Measurements from ENCODE around the gene CALML5.
"Not testable (repeated sequence)": the region's sequence is repeated elsewhere in the genome, so short reads cannot be mapped to it uniquely, and the experiment has no call there.

CALML5 gene

DNA sequence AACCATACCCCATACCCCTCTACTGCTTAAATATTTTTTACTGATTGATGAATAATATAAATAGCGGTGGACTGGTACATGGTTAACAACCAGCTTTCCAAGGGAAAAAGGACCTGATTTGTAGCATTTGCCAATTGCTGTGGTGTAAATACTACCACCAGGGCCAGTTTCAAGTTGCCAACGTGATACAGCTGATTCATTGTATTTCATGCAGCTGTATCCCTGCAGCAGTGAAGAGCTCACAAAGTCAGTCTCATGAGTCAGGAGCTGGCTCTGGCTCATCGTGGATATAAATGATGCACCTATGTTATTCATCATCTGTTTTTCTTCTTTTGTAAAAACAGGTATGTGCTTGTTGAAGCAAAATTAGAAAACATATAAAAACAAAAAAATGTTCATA, 15.2 kb downstream of the CALML5 start:
- no peak for DNase-seq (ENCODE audit: low read depth in 2 of 3, low spot score in 2 of 3)

DNA sequence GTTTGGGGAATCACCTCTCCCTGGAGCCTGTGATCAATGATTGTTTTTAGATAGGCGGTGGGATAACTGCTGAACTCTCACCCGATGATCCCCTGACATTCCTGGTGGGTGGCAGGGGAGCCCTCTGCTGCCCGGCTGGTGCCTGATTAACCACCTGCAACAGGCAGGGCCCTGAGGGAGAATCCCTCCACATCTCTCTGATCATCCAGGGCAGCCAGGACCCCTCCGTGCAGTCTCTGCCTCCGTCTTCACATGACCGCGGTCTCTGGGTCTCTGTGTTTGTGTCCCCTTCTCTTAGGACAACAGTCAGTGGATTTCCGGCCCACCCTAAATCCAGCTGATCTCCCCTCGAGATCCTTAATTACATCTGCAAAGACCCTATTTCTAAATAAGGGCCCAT, 17.4 kb downstream of the CALML5 start:
- no peak for DNase-seq (ENCODE audit: low read depth in 2 of 3, low spot score in 2 of 3)

DNA sequence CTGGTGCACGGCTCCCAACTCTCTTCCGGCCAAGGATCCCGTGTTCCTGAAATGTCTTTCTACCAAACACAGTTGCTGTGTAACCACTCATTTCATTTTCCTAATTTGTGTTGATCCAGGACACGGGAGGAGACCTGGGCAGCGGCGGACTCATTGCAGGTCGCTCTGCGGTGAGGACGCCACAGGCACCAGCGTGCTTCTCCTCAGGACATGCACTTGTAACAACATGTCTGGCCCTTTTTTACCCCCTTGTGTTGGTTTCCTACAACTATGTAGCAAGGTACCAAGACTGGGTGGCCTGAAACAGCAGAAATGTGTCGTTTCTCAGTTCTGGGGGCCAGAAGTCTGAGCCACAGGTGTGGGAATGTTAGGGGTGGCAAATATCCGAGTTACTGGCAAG, 18.2 kb downstream of the CALML5 start:
- DNase-seq (ENCODE audit: low read depth in 2 of 3, low spot score in 2 of 3) = no peak

DNA sequence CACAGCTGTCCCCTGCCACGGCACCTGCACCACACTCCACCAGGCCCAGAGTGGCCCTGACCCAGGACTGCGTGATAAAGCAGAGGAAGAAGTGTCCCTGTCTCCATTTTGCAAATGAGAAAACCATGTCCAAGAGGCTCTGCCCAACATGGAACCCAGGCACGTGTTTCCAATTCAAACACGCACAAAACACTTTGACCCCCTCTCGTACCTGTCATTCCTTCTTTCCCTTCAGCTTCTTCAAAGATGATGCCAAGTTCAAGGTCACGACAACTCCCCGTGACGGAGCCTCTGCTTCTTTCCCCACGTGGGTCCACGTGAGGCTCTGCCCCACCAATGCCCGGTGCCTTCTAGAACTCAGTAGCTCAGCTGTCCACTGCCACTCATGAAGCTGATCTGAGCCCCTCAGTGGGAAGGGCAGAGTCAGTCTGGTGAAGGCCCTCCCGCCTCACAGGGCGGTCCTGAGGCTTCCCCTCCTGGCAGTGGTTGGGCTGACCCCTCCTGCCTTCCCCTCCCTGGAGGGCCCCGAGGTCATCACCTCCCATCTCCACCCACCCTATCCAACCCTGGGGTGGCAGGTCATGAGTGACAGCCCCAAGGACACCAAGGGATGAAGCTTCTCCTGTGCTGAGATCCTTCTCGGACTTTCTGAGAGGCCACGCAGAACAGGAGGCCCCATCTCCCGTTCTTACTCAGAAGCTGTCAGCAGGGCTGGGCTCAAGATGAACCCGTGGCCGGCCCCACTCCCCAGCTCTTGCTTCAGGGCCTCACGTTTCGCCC, 19.0 kb downstream of the CALML5 start:
- DNase-seq (ENCODE audit: low read depth in 2 of 3, low spot score in 2 of 3) = no peak

DNA sequence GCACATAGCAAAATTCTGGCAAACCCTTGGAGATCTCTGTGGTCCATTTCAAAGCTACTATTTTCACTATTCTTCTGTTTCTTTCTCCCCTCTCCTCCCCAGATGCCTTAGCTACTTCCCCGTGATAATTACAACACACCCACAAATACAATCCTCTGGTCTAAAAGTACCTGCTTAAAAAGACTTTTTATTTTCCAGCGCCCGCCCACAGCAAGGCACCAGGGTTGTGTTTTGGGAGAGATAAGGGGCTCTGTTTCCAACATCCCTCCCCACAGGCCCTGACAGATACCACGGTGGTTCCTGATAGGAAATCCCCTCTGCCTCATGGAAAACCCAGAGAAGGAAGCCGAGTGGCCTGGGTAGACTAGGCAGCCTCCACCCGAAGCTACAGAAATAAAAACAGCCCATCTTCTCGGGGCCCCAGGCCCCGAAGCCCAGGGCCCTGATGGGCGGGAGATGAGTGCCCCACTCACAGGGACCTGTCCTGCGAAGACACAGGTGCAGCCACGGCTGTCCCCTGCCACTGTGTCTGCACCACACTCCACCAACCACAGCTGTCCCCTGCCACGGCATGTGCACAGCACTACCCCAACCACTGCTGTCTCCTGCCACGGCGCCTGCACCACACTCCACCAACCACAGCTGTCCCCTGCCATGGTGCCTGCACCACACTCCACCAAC, 19.7 kb downstream of the CALML5 start:
- no peak for DNase-seq (ENCODE audit: low read depth in 2 of 3, low spot score in 2 of 3)

DNA sequence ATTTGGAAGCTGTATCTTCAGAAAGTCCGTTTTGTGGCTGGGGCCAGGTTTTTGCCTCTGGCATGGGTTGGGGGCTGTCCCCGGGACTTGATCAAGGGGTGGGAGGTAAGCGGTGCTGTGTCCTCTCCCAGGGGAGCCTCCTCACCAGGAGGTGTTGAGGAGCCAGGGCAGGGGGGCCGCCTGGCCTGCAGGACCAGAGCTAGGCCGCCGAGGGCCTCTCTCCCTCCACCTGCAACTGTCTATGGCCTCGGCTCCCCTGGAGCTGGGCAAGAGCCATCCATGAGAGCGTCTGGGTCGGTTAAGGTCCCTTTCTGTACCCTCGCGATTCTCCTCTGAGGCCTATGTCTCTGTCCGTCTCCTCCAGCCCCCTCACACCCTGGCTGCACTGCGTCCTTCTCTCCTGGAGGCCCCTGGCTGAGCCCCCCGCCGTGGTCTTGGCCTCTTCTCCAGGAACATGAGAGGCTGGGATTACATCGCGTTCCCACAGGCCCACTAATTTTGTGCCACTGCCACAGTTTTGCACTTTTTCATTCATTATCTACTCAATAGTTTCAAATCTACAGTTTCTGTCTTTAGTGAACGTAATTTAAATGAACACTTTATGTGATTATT, 20.6 kb downstream of the CALML5 start:
- no peak for DNase-seq (ENCODE audit: low read depth in 2 of 3, low spot score in 2 of 3)

DNA sequence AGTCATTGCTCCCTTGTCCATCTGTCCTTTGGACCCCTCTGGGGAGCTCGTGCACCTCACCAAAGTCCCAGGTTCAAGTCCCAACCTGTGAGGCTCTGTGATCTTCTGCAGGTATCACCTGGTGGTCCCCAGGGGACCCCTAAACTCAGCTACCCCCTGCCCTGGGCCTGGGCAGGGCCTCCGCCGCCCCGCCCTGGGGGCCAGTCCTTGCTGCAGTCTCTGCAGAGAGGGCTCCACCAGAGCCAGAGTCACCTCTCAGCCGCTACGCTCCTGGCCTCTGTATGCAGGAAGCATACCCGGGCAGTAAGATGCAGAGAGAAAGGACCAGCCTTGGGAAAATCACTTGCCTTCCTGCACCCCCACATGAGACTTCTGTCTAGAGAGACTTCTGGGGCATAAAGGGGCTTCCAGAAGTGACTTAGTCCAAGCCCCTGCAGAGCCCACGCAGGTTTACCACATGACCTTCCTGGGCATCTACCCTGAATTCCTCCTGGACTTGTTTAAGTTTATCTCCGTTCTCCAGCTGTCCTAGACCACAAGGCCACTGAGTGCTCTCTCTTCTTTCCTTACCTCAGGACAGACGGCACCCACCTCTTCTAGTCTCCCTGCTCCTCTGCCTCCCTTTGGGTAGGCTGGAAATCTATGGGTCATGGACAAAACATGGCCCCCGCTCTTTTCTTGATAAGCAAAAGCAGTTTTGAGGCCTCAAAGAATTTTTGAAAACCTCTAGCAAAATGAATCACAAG, 21.2 kb downstream of the CALML5 start:
- no peak for DNase-seq (ENCODE audit: low read depth in 2 of 3, low spot score in 2 of 3)

DNA sequence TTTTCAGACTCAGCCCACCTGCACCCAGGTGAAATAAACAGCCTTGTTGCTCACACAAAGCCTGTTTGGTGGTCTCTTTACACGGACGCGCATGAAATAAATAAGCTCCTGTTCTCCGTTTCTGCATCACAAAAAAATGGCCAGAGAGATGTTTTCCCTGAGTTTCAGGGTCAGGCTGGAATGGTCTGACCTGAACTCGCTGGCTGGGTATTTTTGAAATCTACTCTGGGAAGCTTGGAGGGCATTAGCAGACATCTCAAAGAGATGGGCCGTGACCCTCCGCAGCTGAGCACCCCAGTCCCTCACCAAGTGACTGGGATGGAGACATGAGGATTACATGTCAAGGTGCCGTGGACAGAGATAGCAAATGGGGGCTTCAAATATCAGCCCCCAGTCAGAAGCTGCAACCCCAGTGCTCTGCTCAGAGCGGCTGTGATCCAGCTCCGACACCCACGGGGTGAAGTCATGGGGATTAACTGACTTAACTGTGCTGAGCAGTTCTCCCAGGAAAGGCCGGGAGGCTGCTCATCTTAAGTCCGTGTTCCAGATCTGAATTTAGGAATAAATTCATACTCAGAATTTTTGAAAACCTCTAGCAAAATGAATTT, 22.3 kb downstream of the CALML5 start:
- no peak for DNase-seq (ENCODE audit: low read depth in 2 of 3, low spot score in 2 of 3)

DNA sequence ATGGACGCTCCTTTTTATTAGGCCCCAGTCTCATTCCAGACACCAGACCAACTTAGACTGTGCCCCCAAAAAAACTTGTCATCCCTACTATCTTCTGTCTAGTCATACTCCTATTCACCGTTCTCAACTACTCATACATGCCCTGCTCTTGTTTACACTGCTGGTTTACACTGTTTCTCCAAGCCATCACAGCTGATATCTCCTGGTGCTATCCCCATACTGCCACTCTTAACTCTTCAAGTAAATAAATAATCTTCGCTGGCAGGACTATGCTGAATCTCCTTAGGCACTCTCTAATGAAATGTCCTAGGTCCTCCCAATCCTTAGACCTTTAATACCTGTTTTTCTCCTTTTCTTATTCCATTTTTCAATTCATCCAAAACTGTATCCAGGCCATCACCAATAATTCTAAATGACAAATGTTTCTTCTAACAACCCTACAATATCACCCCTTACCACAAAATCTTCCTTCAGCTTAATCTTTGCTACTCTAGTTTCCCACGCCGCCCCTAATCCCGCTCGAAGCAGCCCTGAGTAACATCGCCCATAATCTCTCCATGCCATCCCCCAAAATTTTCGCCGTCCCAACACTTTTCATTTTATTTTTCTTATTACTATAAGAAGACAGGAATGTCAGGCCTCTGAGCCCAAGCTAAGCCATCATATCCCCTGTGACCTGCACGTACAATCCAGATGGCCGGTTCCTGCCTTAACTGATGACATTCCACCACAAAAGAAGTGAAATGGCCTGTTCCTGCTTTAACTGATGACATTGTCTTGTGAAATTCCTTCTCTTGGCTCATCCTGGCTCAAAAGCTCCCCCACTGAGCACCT, 23.2 kb downstream of the CALML5 start:
- DNase-seq (ENCODE audit: low read depth in 2 of 3, low spot score in 2 of 3) = not testable (repeated sequence)

DNA sequence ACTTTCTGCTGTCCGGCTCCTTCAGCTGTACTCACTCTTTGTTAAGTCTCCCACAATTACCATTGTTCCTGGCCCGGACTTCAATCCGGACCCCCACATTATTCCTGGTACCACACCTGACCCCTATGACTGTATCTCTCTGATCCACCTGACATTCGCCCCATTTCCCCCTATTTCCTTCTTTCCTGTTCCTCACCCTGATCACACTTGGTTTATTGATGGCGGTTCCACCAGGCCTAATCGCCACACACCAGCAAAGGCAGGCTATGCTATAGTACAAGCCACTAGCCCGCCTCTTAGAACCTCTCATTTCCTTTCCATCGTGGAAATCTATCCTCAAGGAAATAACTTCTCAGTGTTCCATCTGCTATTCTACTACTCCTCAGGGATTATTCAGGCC, 24.3 kb downstream of the CALML5 start:
- not testable (repeated sequence) for DNase-seq (ENCODE audit: low read depth in 2 of 3, low spot score in 2 of 3)

DNA sequence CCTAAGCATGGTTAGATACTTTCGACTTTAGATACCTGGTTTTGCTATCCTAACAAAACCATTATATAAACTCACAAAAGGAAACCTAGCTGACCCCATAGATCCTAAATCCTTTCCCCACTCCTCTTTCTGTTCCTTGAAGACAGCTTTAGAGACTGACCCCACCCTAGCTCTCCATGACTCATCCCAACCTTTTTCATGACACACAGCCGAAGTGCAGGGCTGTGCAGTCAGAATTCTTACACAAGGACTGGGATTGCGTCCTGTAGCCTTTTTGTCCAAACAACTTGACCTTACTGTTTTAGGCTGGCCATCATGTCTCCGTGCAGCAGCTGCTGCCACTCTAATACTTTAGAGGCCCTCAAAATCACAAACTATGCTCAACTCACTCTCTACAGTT, 24.7 kb downstream of the CALML5 start:
- DNase-seq (ENCODE audit: low read depth in 2 of 3, low spot score in 2 of 3) = not testable (repeated sequence)

DNA sequence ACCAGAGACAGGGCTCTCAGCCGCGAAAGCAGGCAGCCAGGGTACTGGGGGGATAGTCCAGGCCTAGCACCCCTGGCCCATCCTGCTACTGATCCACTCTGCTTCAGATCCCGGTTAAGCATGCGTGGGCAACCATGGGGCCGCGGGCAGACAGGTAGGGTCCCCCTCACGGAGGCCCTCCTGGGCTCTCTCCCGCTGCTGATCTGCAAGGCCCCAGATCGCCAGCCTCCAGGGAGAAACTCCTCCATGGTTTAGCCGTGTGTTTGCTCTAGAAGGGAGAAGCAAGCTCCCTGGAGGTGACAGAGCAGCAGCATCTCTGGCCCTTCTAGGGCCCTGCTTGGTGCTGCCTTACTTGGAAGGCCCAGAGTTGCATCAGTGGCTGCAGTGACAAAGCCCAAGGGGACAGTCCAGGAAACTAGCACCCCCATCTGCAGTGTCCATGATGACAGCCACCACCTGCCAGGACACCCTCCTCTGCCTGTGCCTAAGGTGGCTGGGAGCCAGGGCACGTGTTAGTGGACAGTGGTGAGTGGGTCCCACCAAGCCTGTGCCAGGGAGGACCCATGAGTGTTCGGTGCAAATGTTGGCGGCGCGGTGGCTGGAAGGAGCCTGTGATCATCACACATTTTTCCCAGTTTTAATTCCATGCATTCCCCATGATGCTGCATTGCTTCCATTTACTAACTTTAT, 29.2 kb downstream of the CALML5 start:
- no peak for DNase-seq (ENCODE audit: low read depth in 2 of 3, low spot score in 2 of 3)

DNA sequence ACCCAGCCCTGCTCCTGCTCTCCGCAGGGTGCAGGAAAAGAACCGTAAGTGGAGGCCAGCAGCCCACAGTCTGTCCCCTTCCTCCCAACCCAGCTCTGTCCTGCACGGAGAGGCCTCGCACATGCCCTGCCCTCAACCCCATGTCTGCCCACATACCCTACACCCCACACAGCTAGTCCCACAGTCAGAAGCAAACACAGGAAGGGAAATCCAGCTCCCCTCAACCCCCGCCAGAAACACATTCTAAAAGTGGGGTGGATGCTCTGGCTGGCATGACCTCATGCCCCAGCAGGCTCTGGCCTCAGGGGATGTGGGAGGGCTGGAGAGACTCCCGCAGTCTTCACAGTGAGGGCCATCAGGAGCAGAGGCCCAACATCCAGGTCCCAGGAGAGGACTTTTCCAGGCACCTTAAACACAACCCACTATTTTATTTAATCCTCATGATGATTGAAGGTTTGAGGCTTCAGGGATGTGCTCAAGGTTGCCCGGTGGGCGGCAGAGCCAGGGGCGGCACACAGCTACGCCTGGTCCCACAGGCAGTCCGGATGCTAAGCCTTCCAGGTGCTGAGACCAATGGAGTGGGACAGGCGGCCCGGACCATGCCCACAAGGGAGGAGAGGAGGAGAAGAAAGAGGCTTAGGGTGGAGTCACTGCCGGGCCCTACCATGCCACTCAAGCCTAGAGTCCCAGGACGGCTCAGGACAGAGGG, 29.9 kb downstream of the CALML5 start:
- no peak for DNase-seq (ENCODE audit: low read depth in 2 of 3, low spot score in 2 of 3)

DNA sequence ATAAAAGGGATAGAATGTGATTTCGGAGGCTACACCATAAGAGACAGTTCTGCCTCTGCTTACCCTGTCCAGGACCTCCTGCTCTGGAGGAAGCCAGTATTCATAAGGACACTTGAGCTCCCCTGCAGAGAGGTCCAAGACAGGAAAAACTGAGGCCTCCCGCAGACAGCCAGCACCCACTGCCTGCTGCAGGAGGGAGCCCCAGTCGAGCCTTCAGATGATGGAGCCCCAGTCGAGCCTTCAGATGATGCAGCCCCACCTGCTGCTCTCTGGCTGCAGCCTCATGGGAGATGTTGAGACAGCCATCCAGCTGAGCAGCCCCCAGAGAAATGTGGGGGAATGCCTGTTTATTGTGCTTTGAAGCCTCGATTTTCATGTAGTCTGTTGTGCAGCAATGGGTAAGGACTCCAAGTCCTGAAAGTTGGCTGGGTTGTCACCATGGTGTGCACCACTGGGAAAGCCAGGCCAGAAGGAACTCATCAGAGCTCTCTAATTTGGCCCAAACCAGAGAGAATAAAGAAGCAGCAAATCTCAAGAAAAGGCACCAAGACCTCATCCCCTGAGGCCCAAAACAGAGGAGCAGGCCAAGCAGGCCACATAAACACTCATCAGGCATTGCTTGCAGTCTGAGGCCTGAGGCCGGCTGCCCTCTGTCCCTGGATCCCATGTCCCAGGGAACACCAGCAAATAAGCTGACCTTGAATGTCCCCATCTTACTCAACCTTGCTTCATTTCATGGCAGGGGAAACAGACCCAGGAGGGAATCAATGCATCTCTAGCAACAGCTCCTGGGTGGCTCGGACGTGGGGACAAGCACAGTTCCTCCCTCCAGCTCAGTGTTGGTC, 30.9 kb downstream of the CALML5 start:
- no peak for DNase-seq (ENCODE audit: low read depth in 2 of 3, low spot score in 2 of 3)

DNA sequence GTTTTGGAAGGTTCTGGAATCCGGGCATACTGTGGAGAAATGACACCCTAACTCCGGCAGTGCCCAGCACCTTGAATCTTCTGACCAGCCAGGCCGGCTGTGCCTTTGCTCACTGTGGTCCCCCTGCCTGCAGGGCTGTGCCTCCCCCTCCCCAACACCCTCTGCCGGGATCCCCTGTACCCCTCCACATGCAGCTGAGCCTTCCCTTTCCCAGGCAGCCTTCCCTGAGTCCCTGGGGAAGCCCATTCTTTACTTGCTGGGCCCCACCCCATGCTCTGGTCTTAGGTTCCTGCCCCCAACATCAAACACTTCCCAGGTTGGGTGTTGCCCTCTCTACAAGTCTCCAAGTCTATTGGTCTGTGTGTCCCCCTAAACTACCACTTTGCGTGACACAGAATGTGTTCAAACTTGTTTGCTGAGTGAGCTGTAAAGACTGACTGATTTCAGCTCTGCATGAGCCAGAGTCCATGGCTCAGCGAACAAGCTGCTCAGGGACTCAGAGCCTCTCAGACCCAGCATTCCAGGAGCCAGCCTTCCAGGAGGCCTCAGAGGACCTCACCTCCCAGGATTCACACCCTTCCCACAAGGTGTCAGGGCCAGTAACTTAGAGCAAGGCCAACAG, 31.6 kb downstream of the CALML5 start:
- DNase-seq (ENCODE audit: low read depth in 2 of 3, low spot score in 2 of 3) = no peak

DNA sequence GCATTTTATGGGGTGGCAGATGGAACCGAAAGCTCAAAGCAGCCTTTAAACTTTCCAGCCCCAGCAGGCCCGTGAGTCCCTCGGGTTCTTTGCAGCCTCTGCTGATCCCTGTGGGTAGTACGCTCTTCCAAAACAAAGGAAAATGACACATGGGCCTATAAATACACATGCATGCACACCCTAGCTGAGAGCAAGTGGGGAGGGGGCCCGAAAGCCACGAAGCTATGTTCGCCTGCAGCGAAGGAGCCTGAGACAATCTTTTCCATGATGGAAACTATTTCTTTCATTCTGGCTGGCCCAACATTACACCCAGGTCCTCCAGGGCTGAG, 32.2 kb downstream of the CALML5 start:
- DNase-seq (ENCODE audit: low read depth in 2 of 3, low spot score in 2 of 3) = no peak

DNA sequence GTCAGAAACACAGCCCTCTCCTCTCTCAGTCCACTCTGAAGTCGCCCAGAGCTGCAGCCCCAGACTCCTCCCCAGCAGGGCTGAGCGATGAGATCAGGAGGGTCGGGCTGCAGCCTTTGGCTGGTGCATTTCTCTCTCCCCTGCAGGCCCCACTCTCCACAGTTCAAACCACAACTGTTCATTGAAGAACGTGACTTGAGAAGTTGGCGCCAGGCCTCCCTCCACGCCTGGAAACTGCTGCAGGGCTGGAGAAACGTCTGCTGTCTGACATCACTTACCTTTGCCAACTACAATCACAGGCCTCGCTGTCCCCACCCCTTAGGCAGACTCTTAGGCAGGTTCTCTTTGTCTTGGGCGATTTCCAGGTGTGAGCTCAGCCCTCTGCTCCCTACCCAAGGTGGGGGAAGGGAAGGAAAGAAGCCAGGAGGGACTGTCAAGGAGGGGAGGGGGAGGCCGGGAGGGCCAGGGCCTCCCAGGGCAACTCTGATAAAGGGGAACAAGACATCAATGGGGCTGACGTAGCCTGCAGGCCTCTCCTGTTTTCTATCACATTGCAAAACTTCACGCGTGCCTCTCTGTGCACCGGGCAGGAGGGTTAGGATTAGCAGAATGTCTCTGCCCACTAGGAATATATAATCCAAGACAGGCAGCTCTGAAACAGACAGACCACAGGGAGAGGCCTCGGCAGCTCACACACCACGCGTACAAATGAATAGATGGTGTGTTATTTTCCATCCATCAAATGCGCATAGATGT, 32.7 kb downstream of the CALML5 start:
- DNase-seq (ENCODE audit: low read depth in 2 of 3, low spot score in 2 of 3) = no peak

Measured in activated CD8-positive, alpha-beta memory T cell treated with anti-CD3 and anti-CD28 coated beads for 48 hours (primary cell).